ENCODE data around the gene GPLD1.

Gene GPLD1

GRCh38 chr6:24445704-24446103, 43.7 kb downstream of the GPLD1 start:
- H3K4me3 ChIP-seq (ENCODE audit: low read length) = no peak overlapping the region
- no peak for TF ChIP-seq CTCF (conservative IDR thresholded peaks at IDR 0.05; ENCODE audit: low read length)
- no peak for DNase-seq (ENCODE audit: low read depth)

- TF ChIP-seq CTCF (conservative IDR thresholded peaks at IDR 0.05; ENCODE audit: low read length) = no peak
- no peak for DNase-seq (ENCODE audit: low read depth)
- no peak overlapping the region for H3K4me3 ChIP-seq (ENCODE audit: low read length)
Measured at GRCh38 chr6:24444588-24444987, 44.8 kb downstream of the GPLD1 start.

DNA sequence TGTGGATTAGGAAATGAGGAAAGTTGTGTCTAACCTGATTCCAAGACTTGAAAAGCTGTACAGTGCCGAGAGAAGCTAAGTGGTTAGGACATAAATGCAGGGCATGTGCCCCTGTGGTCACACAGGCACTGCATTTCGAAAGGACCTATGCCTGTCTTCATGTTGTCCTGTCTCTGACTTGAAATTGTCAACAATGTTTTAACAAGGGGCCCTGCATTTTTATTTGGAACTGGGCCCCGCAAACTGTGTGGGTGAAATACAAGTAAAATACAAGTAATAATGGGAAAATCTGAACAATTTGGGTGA, 47.8 kb downstream of the GPLD1 start:
- no peak for DNase-seq (ENCODE audit: low read depth)
- TF ChIP-seq CTCF (conservative IDR thresholded peaks at IDR 0.05; ENCODE audit: low read length) = no peak

DNA sequence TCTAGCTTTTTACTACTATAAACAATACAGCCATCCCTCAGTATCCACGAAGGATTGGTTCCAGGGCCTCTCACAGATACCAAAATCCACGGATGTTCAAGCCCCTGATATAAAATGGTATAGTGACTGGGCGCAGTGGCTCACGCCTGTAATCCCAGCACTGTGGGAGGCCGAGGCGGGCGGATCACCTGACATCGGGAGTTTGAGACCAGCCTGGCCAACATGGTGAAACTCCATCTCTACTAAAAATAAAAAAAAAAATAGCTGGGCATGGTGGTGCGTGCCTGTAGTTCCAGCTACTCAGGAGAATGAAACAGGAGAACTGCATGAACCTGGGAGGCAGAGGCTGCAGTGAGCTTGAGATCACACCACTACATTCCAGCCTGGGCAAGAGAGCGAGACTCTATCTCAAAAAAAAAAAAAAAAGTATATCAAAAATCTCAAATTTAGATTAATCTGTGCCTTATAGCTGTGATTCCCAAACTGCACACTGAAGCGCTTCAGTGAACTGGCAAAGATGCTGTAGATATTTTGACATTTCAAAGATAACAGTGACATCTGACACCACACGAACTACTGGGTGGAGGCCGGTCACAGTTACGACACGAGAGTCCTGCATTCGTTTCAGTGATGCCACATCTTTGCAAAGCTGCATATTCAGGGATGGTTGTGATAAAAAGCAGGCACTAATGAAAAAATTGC, 48.3 kb downstream of the GPLD1 start:
- H3K4me3 ChIP-seq (ENCODE audit: low read length) = no peak overlapping the region
- DNase-seq (ENCODE audit: low read depth) = no peak
- no peak for TF ChIP-seq CTCF (conservative IDR thresholded peaks at IDR 0.05; ENCODE audit: low read length)

More for the DNA sequence above, 47.8 kb downstream of the GPLD1 start:
- no peak overlapping the region for H3K4me3 ChIP-seq (ENCODE audit: low read length)

GRCh38 chr6:24439858-24440539, 49.4 kb downstream of the GPLD1 start:
- DNase-seq (ENCODE audit: low read depth) = no peak
- no peak for TF ChIP-seq CTCF (conservative IDR thresholded peaks at IDR 0.05; ENCODE audit: low read length)
- H3K4me3 ChIP-seq (ENCODE audit: low read length) = no peak overlapping the region

DNA sequence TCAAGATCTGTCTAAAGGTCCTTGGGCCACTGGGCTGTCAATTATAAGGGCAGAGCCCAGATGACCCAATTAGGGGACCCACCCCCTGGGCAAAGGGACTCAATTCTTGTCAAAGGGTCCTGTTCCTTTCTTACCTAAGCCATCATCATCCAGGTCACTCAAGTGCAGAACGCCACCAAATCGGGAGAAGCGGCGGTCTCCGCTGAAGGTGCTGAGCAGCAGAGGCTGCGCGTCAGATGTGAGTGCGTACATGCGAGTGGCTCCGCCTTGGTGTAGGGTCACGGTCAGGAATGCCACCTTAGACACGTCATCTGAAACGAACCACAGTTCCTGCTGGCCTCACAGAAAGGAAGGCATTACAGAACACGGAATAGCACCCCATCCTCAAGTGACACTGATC, 52.4 kb downstream of the GPLD1 start:
- DNase-seq (ENCODE audit: low read depth) = no peak
- no peak for TF ChIP-seq CTCF (conservative IDR thresholded peaks at IDR 0.05; ENCODE audit: low read length)
- H3K4me3 ChIP-seq (ENCODE audit: low read length) = no peak overlapping the region

DNA sequence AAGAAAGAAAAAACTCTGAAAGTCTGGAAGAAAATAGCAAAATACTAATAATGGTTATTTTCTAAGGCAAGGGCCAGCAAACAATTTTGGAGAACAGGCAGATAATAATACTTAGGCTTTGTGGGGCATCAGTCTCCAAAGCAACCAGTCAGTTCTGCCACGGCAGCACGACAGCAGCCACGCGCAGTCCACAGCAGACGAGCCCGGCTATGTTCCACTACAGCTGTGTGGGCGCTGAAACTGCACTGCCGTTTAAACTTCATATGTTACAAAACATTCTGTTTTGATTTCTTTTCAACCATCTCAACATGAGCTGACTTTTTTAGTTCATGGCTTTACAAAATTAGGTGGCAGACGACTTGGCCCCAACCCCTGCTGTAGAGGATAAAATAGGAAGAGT, 56.8 kb downstream of the GPLD1 start:
- TF ChIP-seq CTCF (conservative IDR thresholded peaks at IDR 0.05; ENCODE audit: low read length) = no peak
- DNase-seq (ENCODE audit: low read depth) = no peak
- H3K4me3 ChIP-seq (ENCODE audit: low read length) = no peak overlapping the region

Measured in AG10803 (cell line).